OCI-LY3 (cell line): ENCODE data around the gene OSBPL9.
"Not testable (repeated sequence)": the region's sequence is repeated elsewhere in the genome, so short reads cannot be mapped to it uniquely, and the experiment has no call there.

Experiments
- H2AFZ ChIP-seq: fragments of 200-600, 300-600 bp; shearing (Covaris generic); 2 replicates; pipeline ENCODE4 v1.6.0; 2014; ENCODE audit warnings: antibody characterized with exemption, low read depth, low read length
- H3K27ac ChIP-seq: fragments of 200-600, 300-600 bp; sonication (generic); 2 replicates; pipeline ENCODE4 v1.5.1; 2014; ENCODE audit warnings: mild to moderate bottlenecking, low read length, moderate library complexity, mixed read lengths
- H3K27me3 ChIP-seq: fragments of 200-600, 300-600 bp; sonication (generic); 2 replicates; pipeline ENCODE4 v1.6.1; 2014; ENCODE audit warnings: low read depth, low read length, mixed read lengths
- H3K36me3 ChIP-seq: fragments of 200-600, 300-600 bp; sonication (generic); replicated peaks from 2 replicates; pipeline ENCODE3; 2014; ENCODE audit warnings: low read depth, low read length, mixed read lengths
- H3K4me1 ChIP-seq: fragments of 300-600, 200-600 bp; sonication (generic); 2 replicates; pipeline ENCODE4 v1.6.1; 2014; ENCODE audit warnings: low read length, mixed read lengths
- H3K4me2 ChIP-seq: fragments of 200-600, 300-600 bp; sonication (generic); 2 replicates; pipeline ENCODE4 v1.6.1; 2014; ENCODE audit warnings: low read length, mixed read lengths
- H3K4me3 ChIP-seq: fragments of 300-600, 200-600 bp; sonication (generic); 2 replicates; pipeline ENCODE4 v1.5.1; 2014; ENCODE audit warnings: antibody characterized with exemption, mild to moderate bottlenecking, low read length, moderate library complexity
- H3K79me2 ChIP-seq: fragments of 300-600, 200-600 bp; shearing (Covaris generic); 2 replicates; pipeline ENCODE4 v1.6.1; 2014; ENCODE audit warnings: mild to moderate bottlenecking, low read length, mixed read lengths
- H3K9ac ChIP-seq: fragments of 300-600, 200-600 bp; shearing (Covaris generic); 2 replicates; pipeline ENCODE4 v1.6.0; 2014; ENCODE audit warnings: mild to moderate bottlenecking, low read length, moderate library complexity
- H3K9me3 ChIP-seq: fragments of 200-600, 300-600 bp; shearing (Covaris generic); 2 replicates; pipeline ENCODE4 v1.6.1; 2014; ENCODE audit warnings: low read length, mixed read lengths; ENCODE audit not compliant: insufficient read depth
- H4K20me1 ChIP-seq: fragments of 200-600, 300-600 bp; sonication (generic); 2 replicates; pipeline ENCODE4 v1.6.1; 2016; ENCODE audit warnings: low read length, mixed read lengths; ENCODE audit not compliant: insufficient read depth
- CTCF ChIP-seq: fragments of 200-600, 300-600 bp; sonication (generic); IDR thresholded peaks from 2 replicates; pipeline ENCODE4 v1.5.1; 2014; ENCODE audit warnings: antibody characterized with exemption, low read length, low read depth
- EZH2phosphoT487 ChIP-seq: fragments of 200-600 bp; shearing (Covaris generic); IDR thresholded peaks from 2 replicates; pipeline ENCODE4 v1.6.1; 2018; ENCODE audit warnings: antibody characterized with exemption, mixed run types, low read depth

OSBPL9 gene

GRCh38 chr1:51731998-51732397 lies 115.1 kb downstream of the OSBPL9 start:
- no peaks in the 10 kb centered on the region for H3K27me3 ChIP-seq
- H3K9ac ChIP-seq, result no peak overlapping the region
- H2AFZ ChIP-seq, result no peak overlapping the region
- peaks cover 71% of the 10 kb centered on the region for H3K79me2 ChIP-seq
- TF ChIP-seq EZH2phosphoT487 (no peak), CTCF (no peak)
- H3K4me3 ChIP-seq, result no peak overlapping the region
- no peak overlapping the region for H3K4me2 ChIP-seq
- H3K27ac ChIP-seq, result no peak overlapping the region
- H4K20me1 ChIP-seq, result peaks cover 32% of the 10 kb centered on the region
- H3K36me3 ChIP-seq, result no peaks in the 10 kb centered on the region
- H3K4me1 ChIP-seq, result peaks cover 13% of the 10 kb centered on the region
- H3K9me3 ChIP-seq, result no peaks in the 10 kb centered on the region

GRCh38 chr1:51732701-51733425 lies 116.0 kb downstream of the OSBPL9 start:
- TF ChIP-seq CTCF (no peak), EZH2phosphoT487 (no peak)
- Histone ChIP-seq H3K79me2 (peaks cover 77% of the 10 kb centered on the region), H3K36me3 (no peaks in the 10 kb centered on the region), H3K9me3 (no peaks in the 10 kb centered on the region), H3K9ac (no peak overlapping the region), H3K27me3 (no peaks in the 10 kb centered on the region), H3K4me1 (peaks cover 16% of the 10 kb centered on the region), H4K20me1 (peaks cover 37% of the 10 kb centered on the region), H2AFZ (no peak overlapping the region), H3K27ac (no peak overlapping the region), H3K4me3 (no peak overlapping the region), H3K4me2 (no peak overlapping the region)

GRCh38 chr1:51733426-51733774 lies 116.5 kb downstream of the OSBPL9 start:
- H3K9ac ChIP-seq, H3K4me2 ChIP-seq, H3K36me3 ChIP-seq, H3K27ac ChIP-seq, H3K4me3 ChIP-seq, H2AFZ ChIP-seq, H3K9me3 ChIP-seq, H3K27me3 ChIP-seq: not testable (repeated sequence)
- H3K4me1 ChIP-seq, result peaks cover 17% of the 10 kb centered on the region
- H3K79me2 ChIP-seq, result peaks cover 83% of the 10 kb centered on the region
- peaks cover 42% of the 10 kb centered on the region for H4K20me1 ChIP-seq

- Histone ChIP-seq H3K9ac (no peak overlapping the region), H3K9me3 (no peaks in the 10 kb centered on the region), H3K27me3 (no peaks in the 10 kb centered on the region), H3K36me3 (no peaks in the 10 kb centered on the region), H3K27ac (no peak overlapping the region), H3K79me2 (peaks cover 85% of the 10 kb centered on the region), H3K4me2 (no peak overlapping the region), H2AFZ (no peak overlapping the region), H4K20me1 (peaks cover 48% of the 10 kb centered on the region), H3K4me3 (no peak overlapping the region), H3K4me1 (peaks cover 18% of the 10 kb centered on the region)
- TF ChIP-seq CTCF, result no peak
- TF ChIP-seq EZH2phosphoT487, result no peak
Measured at GRCh38 chr1:51733793-51734522, 117.1 kb downstream of the OSBPL9 start.
